ENCODE results near the gene CELA3B.
A peak's percentile ranks its signal among the peaks of the same experiment; 100 is the strongest.

- peak; percentile 69 to 93 (median 90) for TF ChIP-seq CTCF (IDR thresholded peaks at IDR 0.05)
- TF ChIP-seq POLR2A (IDR thresholded peaks at IDR 0.05): no peak
- TF ChIP-seq POLR2AphosphoS5 (IDR thresholded peaks at IDR 0.05): peak; percentile 80
Measured at GRCh38 chr1:21963477-21964217, 13.2 kb upstream of the CELA3B start.

Measured in prostate gland (tissue), 2 donors.